Heart left ventricle (tissue), 16 donors: ENCODE measurements around the gene CCDC82. TPM values are rescaled to one million over a fixed set of nuclear protein-coding genes. Genes with fewer than 3 reads are reported as not detected.

Source experiments
- ATAC-seq, 4 donors: fragments of 200-7000 bp; cut with Tn5 transposase; one replicate each; pipeline ENCODE4 v1.9.1; 2020 to 2022; ENCODE audit warnings: moderate library complexity in 4 of 4, mild to moderate bottlenecking in 3 of 4, moderate number of reproducible peaks in 1 of 4
- DNase-seq, 5 donors: peaks; one replicate each; pipeline ENCODE4 v3.0.0-alpha.2; 2020
- H3K27ac ChIP-seq, 12 donors: fragments of 200-600 bp; sonication (generic) in 4 of 12; one replicate each; pipeline versions ENCODE4 v1.5.0 to v1.8.0; 2016 to 2022; ENCODE audit warnings: mild to moderate bottlenecking in 2 of 12
- H3K27me3 ChIP-seq, 9 donors: fragments of 200-600 bp; sonication (generic) in 2 of 9; one replicate each; pipeline versions ENCODE4 v1.5.1 to v1.8.0; 2016 to 2022; ENCODE audit warnings: mild to moderate bottlenecking in 3 of 9
- H3K36me3 ChIP-seq, 9 donors: fragments of 200-600 bp; sonication (generic) in 2 of 9; one replicate each; pipeline versions ENCODE4 v1.5.0 to v1.8.0; 2018 to 2022; ENCODE audit warnings: mild to moderate bottlenecking in 2 of 9
- H3K4me1 ChIP-seq, 12 donors: fragments of 200-600 bp; sonication (generic) in 4 of 12; one replicate each; pipeline versions ENCODE4 v1.5.0 to v1.8.0; 2016 to 2022; ENCODE audit warnings: mild to moderate bottlenecking in 3 of 12
- H3K4me3 ChIP-seq, 12 donors: fragments of 200-600 bp; sonication (generic) in 4 of 12; one replicate each; pipeline versions ENCODE4 v1.5.0 to v1.8.0; 2017 to 2022; ENCODE audit warnings: mild to moderate bottlenecking in 9 of 12, moderate library complexity in 4 of 12
- H3K9me3 ChIP-seq, 12 donors: fragments of 200-600 bp; sonication (generic) in 4 of 12; one replicate each; pipeline versions ENCODE4 v1.5.0 to v1.8.0; 2016 to 2022; ENCODE audit warnings: mild to moderate bottlenecking in 1 of 12
- POLR2A ChIP-seq, 2 donors: fragments of 450-650 bp; IDR thresholded peaks; one replicate each; pipeline ENCODE4 v1.6.1; 2017; ENCODE audit warnings: antibody characterized with exemption in 2 of 2, mild to moderate bottlenecking in 2 of 2, moderate library complexity in 2 of 2
- WGBS, 4 donors: extraction: QIAGEN DNeasy Blood & Tissue Kit in 2 of 4; methylation state at CpG; one replicate each; pipeline versions ENCODE4 v1.1.5 to v1.1.7; 2013 to 2018; 5-methylcytosine and 5-hydroxymethylcytosine counted together
- intact Hi-C, 10 donors: fragments of 100-400 bp; cut with DNase I; formaldehyde crosslinking; loops; one replicate each; pipeline versions ENCODE4 v1.11.1 to v1.14.2; 2022
- microRNA counts, 2 donors: library from miRNA; unstranded; fragments of <30 nt; microRNA quantifications; one replicate each; lab custom pipeline; 2016
- microRNA-seq, 4 donors: library from miRNA; unstranded; fragments of <30 nt; microRNA quantifications; one replicate each; pipeline versions ENCODE4 to v1.2.0, GENCODE V29; 2017 to 2020
- polyA plus RNA-seq, 2 donors: library from polyadenylated mRNA; stranded (reverse); fragments of 200-250 nt; gene quantifications; one replicate each; pipeline ENCODE4 v1.2.3, GENCODE V29; 2013
- total RNA-seq, 9 donors: library from RNA; depleted of rRNA in 2 of 9; stranded (reverse); fragments of >200 nt in 2 of 9; fragmentation: NEBNext Ultra II Directional in 3 of 9; extraction: Animal tissue kit (Norgen Biotek cat#: 25700) in 3 of 9; gene quantifications; one replicate each; pipeline versions ENCODE4 v1.1.0 to v1.2.4, GENCODE V29; 2016 to 2023
- TF ChIP-seq, protein P1 (sequence below), 12 donors: fragments of 200-600 bp; sonication (generic) in 4 of 12; IDR thresholded peaks; one replicate each; pipeline versions ENCODE4 v1.5.0 to v1.8.0; 2018 to 2022; ENCODE audit warnings: antibody characterized with exemption in 12 of 12, mild to moderate bottlenecking in 5 of 12
- donor health status: ischemic (EF 13 %, LVEDD 7.1; RV severe dilation, severe dysfunction).
- donor health status: healthy with polysubstance abuse.
- donor health status: DM: no; HTN: yes; CAD: no.
- donor health status: DM: no; HTN: no; CAD: no.
- donor health status: ischemic (EF 25% LVEDD 6.9; RV normal size, moderate dysfunction).
- donor health status: ischemic (EF 25% LVEDD 5.7; RV mildly dilated, moderate dysfunction).
- donor health status: healthy.
- donor health status: DM: yes; HTN: yes; CAD: no.
- donor health status: ischemic (EF 35%, LVEDD 5.7; RV mildly dilated, moderate dysfunction).
- donor health status: nonischemic (EF 11% LVEDD 7.7; RV severe dilation, severe dysfunction).
- donor health status: DM: yes; HTN: yes; CAD: no.
- donor health status: PGD.
- donor health status: ischemic (EF 29% LVEDD 5.4; RV normal size, mild dysfunction).
- donor health status: nonischemic (EF 23%, LVEDD 6.1; RV moderate dilation, normal function).

Gene CCDC82
- total and polyA plus RNA-seq, 11 donors: 5.4 to 16.4 (median 14.5) TPM

DNA sequence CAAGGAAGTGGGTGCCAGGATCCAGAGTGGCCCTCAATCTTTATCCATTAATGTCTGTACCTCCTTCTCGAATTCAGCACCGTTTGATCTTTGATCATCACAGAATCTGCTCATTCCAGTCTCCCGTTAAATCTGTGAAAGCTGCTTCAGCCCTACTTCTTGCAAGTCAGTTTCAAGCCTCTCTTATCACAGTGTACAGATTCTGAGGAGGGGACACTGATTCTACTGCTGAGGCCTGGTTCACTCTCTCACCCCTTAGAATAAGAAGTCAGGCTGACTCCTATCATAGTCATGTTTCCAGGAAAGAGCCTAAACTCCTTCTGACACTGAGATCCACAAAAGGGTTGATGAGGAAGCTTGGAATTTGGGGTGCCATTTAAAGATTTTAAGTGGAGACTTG lies 85.7 kb downstream of the CCDC82 start:
- H3K4me3 ChIP-seq: no peak overlapping the region
- H3K36me3 ChIP-seq: no peaks in the 10 kb centered on the region
- 65 to 76% (median 68%) methylated on average over 3 of the region's 3 CpGs for WGBS, 4 donors
- intact Hi-C loops: loop anchor here in 2 of 10 donors (5.0 to 10.0 kb wide), 2 partner anchors 38 to 49 kb away; partner anchors contain the start of gene MAML2 (in 1 of the 2)
- no peaks in the 10 kb centered on the region for H3K9me3 ChIP-seq
- TF ChIP-seq, protein P1, sequence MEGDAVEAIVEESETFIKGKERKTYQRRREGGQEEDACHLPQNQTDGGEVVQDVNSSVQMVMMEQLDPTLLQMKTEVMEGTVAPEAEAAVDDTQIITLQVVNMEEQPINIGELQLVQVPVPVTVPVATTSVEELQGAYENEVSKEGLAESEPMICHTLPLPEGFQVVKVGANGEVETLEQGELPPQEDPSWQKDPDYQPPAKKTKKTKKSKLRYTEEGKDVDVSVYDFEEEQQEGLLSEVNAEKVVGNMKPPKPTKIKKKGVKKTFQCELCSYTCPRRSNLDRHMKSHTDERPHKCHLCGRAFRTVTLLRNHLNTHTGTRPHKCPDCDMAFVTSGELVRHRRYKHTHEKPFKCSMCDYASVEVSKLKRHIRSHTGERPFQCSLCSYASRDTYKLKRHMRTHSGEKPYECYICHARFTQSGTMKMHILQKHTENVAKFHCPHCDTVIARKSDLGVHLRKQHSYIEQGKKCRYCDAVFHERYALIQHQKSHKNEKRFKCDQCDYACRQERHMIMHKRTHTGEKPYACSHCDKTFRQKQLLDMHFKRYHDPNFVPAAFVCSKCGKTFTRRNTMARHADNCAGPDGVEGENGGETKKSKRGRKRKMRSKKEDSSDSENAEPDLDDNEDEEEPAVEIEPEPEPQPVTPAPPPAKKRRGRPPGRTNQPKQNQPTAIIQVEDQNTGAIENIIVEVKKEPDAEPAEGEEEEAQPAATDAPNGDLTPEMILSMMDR (IDR thresholded peaks at IDR 0.05): no peak
- no peak for TF ChIP-seq POLR2A (IDR thresholded peaks at IDR 0.05)
- H3K27me3 ChIP-seq: no peaks in the 10 kb centered on the region
- H3K4me1 ChIP-seq: peaks cover 8 to 90% (median 55%) of the 10 kb centered on the region in 12 donors
- H3K27ac ChIP-seq: peak overlapping the region in 8 of 12 donors; percentile 5 to 73 (median 26)
- ATAC-seq (no peak), DNase-seq (no peak)

- H3K9me3 ChIP-seq: no peaks in the 10 kb centered on the region
- H3K4me1 ChIP-seq: peaks cover 6 to 83% (median 48%) of the 10 kb centered on the region in 12 donors
- no peaks in the 10 kb centered on the region for H3K27me3 ChIP-seq
- H3K27ac ChIP-seq: peak overlapping the region in 8 of 12 donors; percentile 5 to 73 (median 26)
- no peak for DNase-seq
- TF ChIP-seq, protein P1 (IDR thresholded peaks at IDR 0.05): no peak
- no peak for TF ChIP-seq POLR2A (IDR thresholded peaks at IDR 0.05)
- H3K36me3 ChIP-seq: peaks cover 0 to 3% (median 0%) of the 10 kb centered on the region in 9 donors
- peak in 2 of 4 donors; percentile 37 to 39 for ATAC-seq
- WGBS, 4 donors: 49 to 63% (median 53%) methylated on average over 1 of the region's 1 CpG
- no peak overlapping the region for H3K4me3 ChIP-seq
- intact Hi-C loops: loop anchor here in 2 of 10 donors (5.0 to 10.0 kb wide), 2 partner anchors 39 to 48 kb away; partner anchors contain the start of gene MAML2 (in 1 of the 2)
Measured at GRCh38 chr11:96303064-96303463, 86.6 kb downstream of the CCDC82 start.

MicroRNAs within 50 kb of the gene (microRNA counts, 767-probe panel; counts per million panel counts)
- microRNA hsa-miR-1260b (lab: Ali Mortazavi, UCI): 1,646 to 2,654 counts per million in 2 donors

Small RNAs within 50 kb of the gene (microRNA-seq; reads per million reads assigned to microRNA genes)
- 0 to 0.06 (median 0) reads per million in 4 donors for gene MIR1260B

Other genes starting within 250 kb of the CCDC82 start
- gene MAML2, start 46.7 kb downstream of the CCDC82 start, total RNA-seq: 10 to 100 TPM in 3 of 9 donors, 1 to 10 TPM in 6; 2.1 to 10.8 (median 6.1) TPM
- 1 to 10 TPM; 1.3 to 1.8 TPM for gene MAML2, start 46.7 kb downstream of the CCDC82 start, polyA plus RNA-seq
- gene JRKL, start 101 bp upstream of the CCDC82 start, total RNA-seq: 1 to 10 TPM; 2.6 to 8.3 (median 5.5) TPM
- gene JRKL, start 101 bp upstream of the CCDC82 start, polyA plus RNA-seq: 1 to 10 TPM; 2.9 to 5.1 TPM